GM12878 (cell line): ENCODE data around the gene PRR22. TPM values are rescaled to one million over a fixed set of nuclear protein-coding genes. Genes with fewer than 3 reads are reported as not detected.

Experiments used
- ATAC-seq: fragments of 200-7000 bp; cut with Tn5 transposase; 3 replicates; pipeline ENCODE4 v1.9.1; 2020; ENCODE audit warnings: mild to moderate bottlenecking, moderate library complexity
- BruUV-seq: library from RNA; stranded (reverse); fragments of 400-500 nt; replicated peaks from 2 replicates; lab custom pipeline; 2021; lab: Mats Ljungman, UMichigan
- CTCF ChIA-PET: fragments of 300-600 bp; sonication (Branson Sonifier 250); formaldehyde crosslinking; extraction: SDS; loops from one replicate; lab custom pipeline; 2021; ENCODE audit warnings: inconsistent platforms; lab: Yijun Ruan, JAX
- POLR2A ChIA-PET: fragments of 350-600 bp; formaldehyde crosslinking; extraction: SDS; loops from one replicate; lab custom pipeline; 2021; ENCODE audit warnings: inconsistent platforms; lab: Charles Lee
- RAD21 ChIA-PET: fragments of 300-600 bp; sonication (Branson Sonifier 250); formaldehyde crosslinking; loops from one replicate; lab custom pipeline; 2023; ENCODE audit warnings: antibody characterized with exemption; ENCODE audit not compliant: unreplicated experiment; lab: Charles Lee
- SMC1A ChIA-PET: fragments of 300-600 bp; sonication (Branson Sonifier 250); formaldehyde crosslinking; loops from one replicate; lab custom pipeline; 2023; ENCODE audit not compliant: unreplicated experiment, uncharacterized antibody; lab: Charles Lee
- DNase-seq: peaks from one replicate; pipeline ENCODE4 v3.0.0-alpha.2; 2011; ENCODE audit warnings: low read depth, low spot score
- FAIRE-seq: peaks from 3 replicates; lab custom pipeline; 2011; peaks lifted over from hg19 to GRCh38; lab: Jason Lieb, UNC
- H2AFZ ChIP-seq: 2 replicates; pipeline ENCODE4 v1.6.0; 2011; ENCODE audit warnings: low read depth, low read length, control low read depth; ENCODE audit not compliant: control insufficient read depth
- H3K27ac ChIP-seq: 2 replicates; pipeline ENCODE4 v1.5.1; 2011; ENCODE audit warnings: control low read depth; ENCODE audit not compliant: control insufficient read depth, insufficient read depth
- H3K27me3 ChIP-seq, 2 experiments: replicated peaks in 1 of 2; 2 replicates each; pipeline versions ENCODE4 v1.6.0 to v1.6.1; 2011; ENCODE audit warnings: low read length in 1 of 2; ENCODE audit not compliant: control insufficient read depth in 2 of 2, insufficient read depth in 2 of 2
- H3K36me3 ChIP-seq, 2 experiments: 2 replicates each; pipeline ENCODE4 v1.5.1; 2011; ENCODE audit warnings: low read length in 1 of 2; ENCODE audit not compliant: control insufficient read depth in 2 of 2, insufficient read depth in 2 of 2
- H3K4me1 ChIP-seq: 2 replicates; pipeline ENCODE4 v1.6.1; 2011; ENCODE audit warnings: mild to moderate bottlenecking, low read length, moderate library complexity, mixed read lengths; ENCODE audit not compliant: control insufficient read depth, insufficient read depth
- H3K4me2 ChIP-seq: 2 replicates; pipeline ENCODE4 v1.6.0; 2011; ENCODE audit warnings: control low read depth; ENCODE audit not compliant: control insufficient read depth, insufficient read depth
- H3K4me3 ChIP-seq: fragments of 200-600 bp; sonication (generic); 2 replicates; pipeline ENCODE4 v1.5.1; 2016
- H3K79me2 ChIP-seq: 2 replicates; pipeline ENCODE4 v1.6.0; 2011; ENCODE audit warnings: low read length; ENCODE audit not compliant: control insufficient read depth, insufficient read depth
- H3K9ac ChIP-seq: 2 replicates; pipeline ENCODE4 v1.8.0; 2011; ENCODE audit warnings: low read length, control low read depth, mixed read lengths; ENCODE audit not compliant: control insufficient read depth, insufficient read depth
- H3K9me3 ChIP-seq: replicated peaks from 3 replicates; pipeline ENCODE4 v1.5.1; 2011; ENCODE audit warnings: mild to moderate bottlenecking, low read length; ENCODE audit not compliant: control insufficient read depth, insufficient read depth
- H4K20me1 ChIP-seq: 2 replicates; pipeline ENCODE4 v1.6.0; 2011; ENCODE audit not compliant: control insufficient read depth, insufficient read depth
- CHD4 ChIP-seq: fragments of 200-600 bp; sonication (generic); IDR thresholded peaks from 2 replicates; pipeline ENCODE4 v1.6.1; 2016; ENCODE audit warnings: mild to moderate bottlenecking
- EED ChIP-seq: sonication (generic); IDR thresholded peaks from 2 replicates; pipeline ENCODE4 v1.6.1; 2016; ENCODE audit warnings: antibody characterized with exemption, low read depth
- EP300 ChIP-seq, 2 experiments: fragments of 150-350 bp in 1 of 2; IDR thresholded peaks; 2 replicates each; pipeline ENCODE4 v1.6.1; 2011 to 2012; ENCODE audit warnings: low read depth in 2 of 2, low read length in 2 of 2, borderline replicate concordance in 1 of 2, improper control_type of control experiment in 1 of 2, inconsistent platforms in 1 of 2; ENCODE audit not compliant: control insufficient read depth in 1 of 2
- HDGF ChIP-seq: fragments of 450-650 bp; IDR thresholded peaks from 2 replicates; pipeline ENCODE4 v1.6.1; 2016; ENCODE audit warnings: antibody characterized with exemption
- POLR2AphosphoS2 ChIP-seq: IDR thresholded peaks from 2 replicates; pipeline ENCODE4 v1.6.1; 2011; ENCODE audit warnings: low read depth, mild to moderate bottlenecking, low read length, improper control_type of control experiment, moderate library complexity
- RAD21 ChIP-seq: IDR thresholded peaks from 2 replicates; pipeline ENCODE4 v1.6.1; 2011; ENCODE audit warnings: mild to moderate bottlenecking, low read depth, low read length, moderate library complexity; ENCODE audit not compliant: insufficient read depth
- RUNX3 ChIP-seq: IDR thresholded peaks from 2 replicates; pipeline ENCODE4 v1.6.1; 2012; ENCODE audit warnings: low read length, inconsistent platforms
- SMC3 ChIP-seq: IDR thresholded peaks from 2 replicates; pipeline ENCODE4 v1.6.1; 2011; ENCODE audit warnings: low read length, improper control_type of control experiment, borderline replicate concordance
- SREBF2 ChIP-seq: IDR thresholded peaks from 2 replicates; pipeline ENCODE4 v1.6.1; 2012; ENCODE audit warnings: mild to moderate bottlenecking, low read length
- STAT3 ChIP-seq: IDR thresholded peaks from 2 replicates; pipeline ENCODE4 v1.6.1; 2011; ENCODE audit warnings: low read depth, low read length, improper control_type of control experiment
- SUZ12 ChIP-seq: fragments of 200-600 bp; sonication (generic); IDR thresholded peaks from one replicate; pipeline ENCODE4 v1.6.1; 2018; ENCODE audit warnings: antibody characterized with exemption, mild to moderate bottlenecking; ENCODE audit not compliant: unreplicated experiment
- WGBS: methylation state at CpG from one replicate; pipeline ENCODE4 v1.1.6; 2016; ENCODE audit warnings: low lambda C conversion rate; ENCODE audit not compliant: insufficient replicate concordance, insufficient coverage; ENCODE audit errors: missing lambda C conversion rate; 5-methylcytosine and 5-hydroxymethylcytosine counted together
- in situ Hi-C: fragments of 300-500 bp; cut with MboI; formaldehyde crosslinking; loops from 9 replicates; pipeline ENCODE4 v1.14.3; 2018; ENCODE audit warnings: mixed read lengths
- intact Hi-C: fragments of 100-400 bp; cut with micrococcal nuclease; formaldehyde crosslinking; loops from one replicate; pipeline ENCODE4 v1.14.2; 2022; ENCODE audit not compliant: unreplicated experiment
- polyA plus RNA-seq, 11 experiments: library from polyadenylated mRNA; depleted of rRNA in 4 of 11; unstranded in 6 of 11; stranded (reverse) in 5 of 11; fragments of >200 nt; fragmentation: Nextera tagmentation in 4 of 11; fragmentation: Illumina TruSeq in 1 of 11; extraction: Ambion mirVana in 4 of 11; extraction: Trizol in 1 of 11; gene quantifications; 1 replicate in 1 of 11; 2 replicates in 10 of 11; pipeline versions ENCODE4 v1.2.1 to v1.2.3, GENCODE V29; 2011 to 2016; ENCODE audit warnings: inconsistent platforms in 2 of 11, missing spikeins in 2 of 11, low read depth in 1 of 11
- total RNA-seq, 4 experiments: library from RNA; depleted of rRNA in 3 of 4; stranded (reverse); fragments of >200 nt in 3 of 4; fragmentation: Illumina TruSeq in 1 of 4; extraction: Trizol in 1 of 4; gene quantifications; 2 replicates each; pipeline versions ENCODE4 v1.2.1 to v1.2.3, GENCODE V29; 2013 to 2021
- TF ChIP-seq, protein P1 (sequence below): fragments of 450-650 bp; IDR thresholded peaks from 2 replicates; pipeline ENCODE4 v1.6.1; 2017; ENCODE audit warnings: low read depth, mild to moderate bottlenecking, moderate library complexity
- TF ChIP-seq, protein P2 (sequence below), 3 experiments: IDR thresholded peaks in 2 of 3; conservative IDR thresholded peaks in 1 of 3; 2 replicates each; pipeline ENCODE4 v1.5.1; 2011; ENCODE audit warnings: low read depth in 3 of 3, low read length in 3 of 3, mild to moderate bottlenecking in 3 of 3, control low read depth in 2 of 3, moderate library complexity in 2 of 3, inconsistent platforms in 1 of 3, mixed read lengths in 1 of 3; ENCODE audit not compliant: control insufficient read depth in 2 of 3, insufficient read depth in 1 of 3; ENCODE audit errors: extremely low read depth in 1 of 3

PRR22 gene
- total and polyA plus RNA-seq, 10 of the 15 experiments (the other 5 are each of a cell fraction or from before 2014, with no cell fraction given): 0.31 to 4.4 (median 1.3) TPM; not detected in 2

DNA sequence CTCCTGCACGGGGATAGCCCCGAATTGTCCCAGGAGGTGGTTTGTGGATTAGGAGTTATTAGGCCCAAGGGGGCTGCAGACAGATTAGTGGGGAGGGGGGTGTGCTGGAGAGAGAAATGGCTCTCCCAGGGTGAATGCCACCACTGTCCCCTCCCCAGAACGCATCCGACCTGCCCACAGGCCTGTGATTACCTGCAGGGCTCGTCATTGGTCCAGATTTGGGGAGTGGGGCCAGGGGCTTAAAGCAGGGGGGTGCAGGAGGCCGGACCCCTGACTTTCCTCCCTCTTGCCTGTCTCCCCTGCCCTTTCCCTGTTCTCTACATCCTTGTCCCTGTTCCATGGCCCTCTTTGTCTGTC lies 21.6 kb upstream of the PRR22 start:
- H3K36me3 ChIP-seq: no peaks in the 10 kb centered on the region
- H3K4me2 ChIP-seq: no peak overlapping the region
- 15% methylated on average over 6 of the region's 6 CpGs for WGBS
- H3K9ac ChIP-seq: no peak overlapping the region
- H3K79me2 ChIP-seq: no peaks in the 10 kb centered on the region
- in situ Hi-C loops: loop anchor here (5.0 kb wide), 1 partner anchor 216 kb away; no protein-coding TSS in a partner anchor
- H3K4me3 ChIP-seq: no peak overlapping the region
- H2AFZ ChIP-seq: no peak overlapping the region
- H4K20me1 ChIP-seq: no peaks in the 10 kb centered on the region
- no peaks in the 10 kb centered on the region; a peak in 2 of 4 replicates for H3K27me3 ChIP-seq
- H3K9me3 ChIP-seq: no peaks in the 10 kb centered on the region
- CTCF ChIA-PET: no interaction called here
- no peak for DNase-seq
- intact Hi-C loops: loop anchor here (10.0 kb wide), 1 partner anchor 219 kb away; no protein-coding TSS in a partner anchor
- TF ChIP-seq SUZ12 (no peak), POLR2AphosphoS2 (no peak), CHD4 (no peak)
- TF ChIP-seq, all 136 proteins: peak for 0
- BruUV-seq: no TSS peak
- ChIA-PET SMC1A (no interaction called here), RAD21 (no interaction called here), POLR2A (no interaction called here)
- ATAC-seq (no peak), FAIRE-seq (no peak)
- H3K27ac ChIP-seq: no peak overlapping the region
- peaks cover 7% of the 10 kb centered on the region for H3K4me1 ChIP-seq

DNA sequence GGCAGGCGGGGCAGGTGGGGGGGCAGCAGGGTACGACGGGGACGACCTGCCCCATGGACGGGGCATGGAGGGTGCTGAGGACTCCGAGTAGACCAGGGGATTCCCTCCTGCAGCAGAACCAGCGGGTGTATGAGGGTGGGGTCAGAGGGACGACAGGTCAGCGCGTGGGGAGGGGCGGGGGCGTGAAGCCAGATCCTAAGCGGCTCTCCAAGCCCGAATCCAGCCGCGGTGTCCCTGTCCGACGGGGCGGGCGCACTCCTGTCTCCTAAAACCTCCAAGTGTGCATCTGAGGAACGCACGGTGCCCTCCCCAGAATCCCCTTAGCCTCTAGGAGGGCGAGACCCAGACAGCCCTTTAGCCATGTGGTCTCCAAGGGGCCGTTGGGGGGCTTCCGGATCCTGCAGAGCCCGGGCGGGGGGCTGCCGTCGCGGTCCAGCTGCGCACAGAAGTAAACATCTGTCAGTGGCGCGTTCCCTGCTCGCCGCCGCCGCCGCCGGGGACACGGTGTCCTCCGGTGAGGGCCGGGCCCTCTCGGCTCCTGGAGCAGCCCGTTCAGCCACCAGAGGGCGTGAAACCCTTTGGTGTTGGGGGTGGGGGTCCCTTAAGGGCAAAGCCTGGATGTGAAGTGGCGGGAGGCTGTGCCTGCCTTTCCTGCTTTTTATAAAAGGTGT lies 21.1 kb upstream of the PRR22 start:
- in situ Hi-C loops: loop anchor here (5.0 kb wide), 1 partner anchor 217 kb away; no protein-coding TSS in a partner anchor
- ATAC-seq (peak; percentile 30; the same call in 1 of the 3 replicates), FAIRE-seq (no peak), DNase-seq (no peak)
- no peak overlapping the region for H3K9ac ChIP-seq
- 5% methylated on average over 41 of the region's 46 CpGs for WGBS
- H3K4me2 ChIP-seq: no peak overlapping the region
- H4K20me1 ChIP-seq: no peaks in the 10 kb centered on the region
- no peak overlapping the region for H3K4me3 ChIP-seq
- no peaks in the 10 kb centered on the region for H3K36me3 ChIP-seq
- CTCF ChIA-PET: no interaction called here
- POLR2A ChIA-PET: no interaction called here
- H3K79me2 ChIP-seq: no peaks in the 10 kb centered on the region
- no peak overlapping the region for H3K27ac ChIP-seq
- no peaks in the 10 kb centered on the region for H3K9me3 ChIP-seq
- no TSS peak for BruUV-seq
- TF ChIP-seq RUNX3: no peak
- no peak for TF ChIP-seq EP300 (IDR thresholded peaks at IDR 0.05; ENCODE audit: borderline replicate concordance in 1 of 2, control insufficient read depth in 1 of 2, low read depth in 2 of 2, low read length in 2 of 2)
- no peak for TF ChIP-seq EED
- peak; percentile 14; the same call in 1 of the 2 replicates for TF ChIP-seq RAD21
- no peak for TF ChIP-seq HDGF
- TF ChIP-seq SMC3: peak; percentile 34; the same call in 1 of the 2 replicates
- peak; percentile 53 for TF ChIP-seq SUZ12
- TF ChIP-seq, protein P1, sequence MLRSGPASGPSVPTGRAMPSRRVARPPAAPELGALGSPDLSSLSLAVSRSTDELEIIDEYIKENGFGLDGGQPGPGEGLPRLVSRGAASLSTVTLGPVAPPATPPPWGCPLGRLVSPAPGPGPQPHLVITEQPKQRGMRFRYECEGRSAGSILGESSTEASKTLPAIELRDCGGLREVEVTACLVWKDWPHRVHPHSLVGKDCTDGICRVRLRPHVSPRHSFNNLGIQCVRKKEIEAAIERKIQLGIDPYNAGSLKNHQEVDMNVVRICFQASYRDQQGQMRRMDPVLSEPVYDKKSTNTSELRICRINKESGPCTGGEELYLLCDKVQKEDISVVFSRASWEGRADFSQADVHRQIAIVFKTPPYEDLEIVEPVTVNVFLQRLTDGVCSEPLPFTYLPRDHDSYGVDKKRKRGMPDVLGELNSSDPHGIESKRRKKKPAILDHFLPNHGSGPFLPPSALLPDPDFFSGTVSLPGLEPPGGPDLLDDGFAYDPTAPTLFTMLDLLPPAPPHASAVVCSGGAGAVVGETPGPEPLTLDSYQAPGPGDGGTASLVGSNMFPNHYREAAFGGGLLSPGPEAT: no peak
- no peak for TF ChIP-seq STAT3
- TF ChIP-seq SREBF2: no peak
- TF ChIP-seq, protein P2, sequence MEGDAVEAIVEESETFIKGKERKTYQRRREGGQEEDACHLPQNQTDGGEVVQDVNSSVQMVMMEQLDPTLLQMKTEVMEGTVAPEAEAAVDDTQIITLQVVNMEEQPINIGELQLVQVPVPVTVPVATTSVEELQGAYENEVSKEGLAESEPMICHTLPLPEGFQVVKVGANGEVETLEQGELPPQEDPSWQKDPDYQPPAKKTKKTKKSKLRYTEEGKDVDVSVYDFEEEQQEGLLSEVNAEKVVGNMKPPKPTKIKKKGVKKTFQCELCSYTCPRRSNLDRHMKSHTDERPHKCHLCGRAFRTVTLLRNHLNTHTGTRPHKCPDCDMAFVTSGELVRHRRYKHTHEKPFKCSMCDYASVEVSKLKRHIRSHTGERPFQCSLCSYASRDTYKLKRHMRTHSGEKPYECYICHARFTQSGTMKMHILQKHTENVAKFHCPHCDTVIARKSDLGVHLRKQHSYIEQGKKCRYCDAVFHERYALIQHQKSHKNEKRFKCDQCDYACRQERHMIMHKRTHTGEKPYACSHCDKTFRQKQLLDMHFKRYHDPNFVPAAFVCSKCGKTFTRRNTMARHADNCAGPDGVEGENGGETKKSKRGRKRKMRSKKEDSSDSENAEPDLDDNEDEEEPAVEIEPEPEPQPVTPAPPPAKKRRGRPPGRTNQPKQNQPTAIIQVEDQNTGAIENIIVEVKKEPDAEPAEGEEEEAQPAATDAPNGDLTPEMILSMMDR (IDR thresholded peaks at IDR 0.05 in 2 of 3, conservative IDR thresholded peaks at IDR 0.05 in 1 of 3; ENCODE audit: control insufficient read depth in 2 of 3, extremely low read depth in 1 of 3, insufficient read depth in 1 of 3, low read depth in 3 of 3, low read length in 3 of 3): peak; percentile 50 to 52 (median 52)
- no peaks in the 10 kb centered on the region; a peak in 2 of 4 replicates for H3K27me3 ChIP-seq
- H3K4me1 ChIP-seq: peaks cover 7% of the 10 kb centered on the region
- intact Hi-C loops: loop anchor here (2.0 to 10.0 kb wide), 2 partner anchors 79 to 219 kb away; no protein-coding TSS in a partner anchor
- RAD21 ChIA-PET: no interaction called here
- SMC1A ChIA-PET: no interaction called here
- no peak overlapping the region for H2AFZ ChIP-seq
